ENCODE results near the gene SUB1.
"Not testable (repeated sequence)": the region's sequence is repeated elsewhere in the genome, so short reads cannot be mapped to it uniquely, and the experiment has no call there.

The SUB1 gene

DNA sequence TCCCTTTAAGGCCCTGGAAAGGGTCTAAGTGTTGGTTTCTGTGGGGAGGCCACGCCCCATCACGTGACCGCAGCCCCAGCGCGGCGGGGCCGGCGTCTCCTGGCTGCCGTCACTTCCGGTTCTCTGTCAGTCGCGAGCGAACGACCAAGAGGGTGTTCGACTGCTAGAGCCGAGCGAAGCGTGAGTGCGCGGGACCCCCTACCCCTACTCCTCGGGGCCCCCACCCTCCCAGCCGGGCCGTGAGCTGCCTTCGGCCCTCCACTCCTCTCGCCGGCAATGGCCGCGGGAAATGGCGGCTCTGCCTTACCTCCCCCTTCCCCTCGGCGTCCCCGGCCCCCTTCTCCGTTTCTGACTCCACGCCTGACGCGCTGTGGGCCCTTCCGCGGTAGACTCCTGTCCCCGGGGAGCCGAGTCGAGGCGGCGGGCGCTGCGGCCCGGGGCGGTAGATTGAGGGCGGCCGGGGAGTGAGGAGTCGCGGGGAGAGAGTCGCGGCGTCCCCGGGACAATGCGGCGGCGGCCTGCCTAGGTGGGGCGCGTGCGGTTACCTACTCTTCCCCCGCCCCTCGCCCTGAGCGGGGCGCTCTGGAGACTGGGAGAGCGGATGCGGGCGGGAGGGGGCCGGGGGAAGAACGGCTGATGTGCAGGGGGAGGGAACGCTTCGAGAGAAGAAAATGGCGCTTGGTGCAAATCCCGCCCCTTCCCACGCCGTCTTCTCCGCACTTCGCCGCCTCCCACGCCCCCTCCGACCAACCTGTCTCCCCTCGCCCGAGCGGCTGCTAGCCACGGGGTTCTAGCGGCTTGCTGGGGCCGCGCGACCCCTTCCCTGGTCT, at the start of gene SUB1:
Gene SUB1, plus strand, starts transcription at position 112 of the 830 bp plus-strand sequence. CDS start 2,956 bp downstream, outside the sequence.
- DNase-seq = peak; percentile 97

DNA sequence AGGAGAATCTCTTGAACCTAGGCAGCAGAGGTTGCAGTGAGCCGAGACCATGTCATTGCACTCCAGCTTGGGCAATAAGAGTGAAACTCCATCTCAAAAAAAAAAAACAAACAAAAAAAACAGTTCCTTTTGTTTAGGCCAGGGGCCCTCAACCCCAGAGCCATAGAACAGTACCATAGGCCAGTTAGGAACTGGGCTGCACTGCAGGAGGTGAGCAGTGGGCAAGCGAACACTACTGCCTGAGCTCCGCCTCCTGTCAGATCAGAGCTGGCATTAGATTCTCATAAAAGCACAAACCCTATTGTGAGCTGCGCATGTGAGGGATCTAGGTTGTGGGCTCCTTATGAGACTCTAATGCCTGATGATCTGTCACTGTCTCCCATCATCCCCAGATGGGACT, 49.1 kb upstream of the SUB1 start:
- DNase-seq = no peak

DNA sequence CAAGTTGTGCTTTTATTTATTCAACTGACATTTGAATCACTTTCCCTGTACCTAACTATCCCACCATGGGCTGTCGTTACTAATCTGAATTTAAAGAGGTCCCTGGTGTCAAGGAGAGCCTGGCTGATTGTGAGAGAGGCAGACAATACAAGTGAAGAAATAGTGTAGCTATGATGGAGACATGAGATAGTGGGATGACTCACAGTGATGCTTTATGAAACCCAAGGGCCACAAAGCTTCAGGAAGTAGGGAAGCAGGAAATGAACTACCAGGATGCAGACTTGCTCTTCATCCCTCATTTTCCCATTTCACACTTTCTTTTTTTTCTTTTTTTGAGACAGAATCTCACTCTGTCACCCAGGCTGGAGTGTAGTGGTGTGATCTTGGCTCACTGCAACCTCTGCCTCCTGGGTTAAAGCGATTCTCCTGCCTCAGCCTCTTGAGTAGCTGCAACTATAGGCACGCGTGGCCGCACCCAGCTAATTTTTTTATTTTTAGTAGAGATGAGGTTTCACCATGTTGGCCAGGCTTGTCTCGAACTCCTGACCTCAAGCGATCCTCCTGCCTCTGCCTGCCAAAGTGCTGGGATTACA, 47.8 kb upstream of the SUB1 start:
- DNase-seq = not testable (repeated sequence)

DNA sequence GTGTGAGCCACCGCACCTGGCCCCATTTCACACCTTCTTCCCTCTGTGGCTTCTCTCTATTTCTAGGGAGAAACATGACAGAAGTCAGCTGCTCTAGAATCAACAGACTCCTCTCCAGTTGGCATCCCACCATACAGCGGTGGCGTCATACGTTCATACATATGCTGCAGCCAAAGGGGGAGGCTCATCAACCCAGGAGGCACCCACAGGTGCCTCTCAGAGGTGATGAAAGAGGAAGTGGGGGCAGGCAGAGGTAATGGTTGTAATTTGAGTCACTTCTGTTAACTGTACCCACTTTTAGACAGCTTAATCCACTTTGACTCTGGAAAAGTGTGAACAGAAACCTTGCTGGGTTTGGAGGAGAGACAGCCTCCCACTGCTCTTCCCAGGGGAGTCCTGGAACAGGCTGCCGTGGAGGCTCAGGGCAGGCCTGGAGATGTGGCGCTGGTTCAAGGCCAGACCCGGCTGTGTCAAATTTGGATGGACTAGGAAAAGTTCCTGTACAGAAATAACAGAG, 47.3 kb upstream of the SUB1 start:
- DNase-seq = no peak

DNA sequence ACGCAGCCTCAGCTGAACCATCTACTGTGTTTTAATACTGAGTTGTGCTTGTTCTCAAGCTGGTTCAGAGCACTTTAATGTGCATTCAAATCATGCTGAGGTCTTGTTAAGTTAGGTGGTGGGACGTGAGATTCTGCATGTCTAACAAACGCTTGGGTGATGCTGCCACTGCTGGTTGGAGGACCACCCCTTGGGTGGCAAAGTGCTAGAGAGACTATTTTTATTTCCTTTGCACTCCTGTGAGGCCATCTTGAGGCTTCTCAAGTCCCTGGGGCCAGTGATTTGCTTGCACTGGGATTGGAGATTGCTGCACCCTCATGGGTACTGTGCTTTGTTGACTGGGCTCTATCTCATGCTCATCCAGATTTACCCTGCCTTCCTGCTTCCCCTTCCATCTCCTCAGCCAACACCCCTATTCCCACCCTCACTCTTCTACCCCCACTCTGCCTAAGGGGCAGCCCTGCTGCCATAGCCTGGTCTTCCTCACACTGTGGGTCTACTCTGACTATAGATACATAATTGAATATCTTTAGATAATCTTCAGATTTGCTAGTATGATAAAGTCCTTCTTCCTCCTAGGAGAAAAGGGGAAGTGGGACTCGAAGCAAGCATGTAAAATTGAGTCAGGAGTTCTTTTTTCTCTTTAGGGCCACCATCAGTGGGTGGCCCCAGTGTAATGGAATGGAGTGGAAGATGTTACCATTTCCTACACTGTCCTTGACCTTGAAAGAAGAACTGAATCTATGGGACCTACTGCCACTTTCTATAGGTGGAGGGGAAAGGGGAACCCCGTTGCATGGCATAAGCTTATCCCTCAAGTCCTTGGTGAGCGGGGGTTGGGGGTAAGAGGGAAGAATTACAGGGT, 45.1 kb upstream of the SUB1 start:
- no peak for DNase-seq

DNA sequence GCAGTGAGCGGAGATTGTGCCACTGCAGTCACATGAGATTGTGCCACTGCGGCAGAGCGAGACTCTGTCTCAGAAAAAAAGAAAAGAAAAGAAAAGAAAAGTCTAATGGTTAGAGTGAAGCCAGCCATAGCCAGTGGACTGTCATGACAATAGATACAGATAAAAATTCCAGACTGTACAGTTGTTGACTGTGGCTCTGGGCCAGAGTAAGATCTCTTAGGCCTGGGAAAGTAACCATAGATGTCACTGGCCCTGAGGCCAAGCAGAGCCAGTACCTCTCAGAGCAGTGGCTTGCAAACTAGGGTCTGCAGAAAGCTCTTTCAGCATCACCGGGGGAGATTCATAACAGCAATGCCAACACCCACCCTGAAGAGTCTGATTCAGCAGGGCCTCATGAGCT, 44.1 kb upstream of the SUB1 start:
- DNase-seq = no peak

DNA sequence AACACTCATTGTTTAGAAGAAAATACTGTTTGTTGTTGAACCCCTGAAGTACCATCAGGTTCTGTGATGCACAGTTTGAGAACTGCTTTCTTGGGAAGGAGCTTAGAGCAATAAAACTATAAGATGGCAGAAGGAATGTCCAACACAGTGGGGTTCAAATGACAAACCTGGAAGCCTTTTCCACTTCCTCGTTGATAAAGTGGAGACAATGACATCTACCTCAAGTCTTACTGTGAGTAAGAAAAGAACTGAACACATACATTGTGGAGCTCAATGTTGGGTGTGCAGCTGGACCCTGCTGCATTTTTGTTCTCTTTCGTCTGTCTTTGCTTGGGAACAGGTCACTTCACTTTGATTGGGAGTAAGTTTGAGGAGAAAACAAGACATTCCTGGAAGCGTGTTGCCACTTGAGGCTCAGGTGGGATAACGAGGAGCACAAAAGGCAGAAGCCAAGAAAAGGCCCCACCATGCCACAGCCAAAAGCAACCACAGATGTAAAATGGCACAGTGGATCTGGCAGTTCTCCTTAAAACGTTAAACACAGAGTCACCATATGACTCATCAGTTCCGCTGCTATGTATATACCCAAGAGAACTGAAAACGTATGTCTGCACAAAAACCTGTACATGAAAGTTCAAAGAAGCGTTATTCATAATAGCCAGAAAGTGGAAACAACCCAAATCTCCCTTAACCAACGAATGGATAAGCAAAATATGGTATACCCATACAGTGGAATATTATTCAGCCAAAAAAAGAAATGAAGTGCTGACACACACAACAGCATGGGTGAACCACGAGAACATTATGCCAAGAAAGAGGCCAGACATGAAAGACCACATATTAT, 42.9 kb upstream of the SUB1 start:
- no peak for DNase-seq

DNA sequence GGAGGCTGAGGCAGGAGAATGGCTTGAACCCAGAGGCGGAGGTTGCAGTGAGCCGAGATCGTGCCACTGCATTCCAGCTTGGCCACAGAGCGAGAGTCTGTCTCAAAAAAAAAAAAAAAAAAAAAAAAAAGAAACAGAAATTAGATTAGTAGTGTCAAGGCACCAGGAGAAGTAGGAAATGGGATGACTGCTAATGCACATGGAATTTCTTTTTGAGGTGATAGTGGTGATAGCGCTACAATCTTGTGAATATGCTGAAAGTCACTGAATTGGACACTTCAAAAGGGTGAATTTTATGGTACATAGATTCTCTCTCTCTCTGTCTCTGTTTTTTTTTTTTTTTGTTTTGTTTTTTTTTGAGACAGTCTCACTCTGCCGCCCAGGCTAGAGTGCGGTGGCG, 42.1 kb upstream of the SUB1 start:
- no peak for DNase-seq

DNA sequence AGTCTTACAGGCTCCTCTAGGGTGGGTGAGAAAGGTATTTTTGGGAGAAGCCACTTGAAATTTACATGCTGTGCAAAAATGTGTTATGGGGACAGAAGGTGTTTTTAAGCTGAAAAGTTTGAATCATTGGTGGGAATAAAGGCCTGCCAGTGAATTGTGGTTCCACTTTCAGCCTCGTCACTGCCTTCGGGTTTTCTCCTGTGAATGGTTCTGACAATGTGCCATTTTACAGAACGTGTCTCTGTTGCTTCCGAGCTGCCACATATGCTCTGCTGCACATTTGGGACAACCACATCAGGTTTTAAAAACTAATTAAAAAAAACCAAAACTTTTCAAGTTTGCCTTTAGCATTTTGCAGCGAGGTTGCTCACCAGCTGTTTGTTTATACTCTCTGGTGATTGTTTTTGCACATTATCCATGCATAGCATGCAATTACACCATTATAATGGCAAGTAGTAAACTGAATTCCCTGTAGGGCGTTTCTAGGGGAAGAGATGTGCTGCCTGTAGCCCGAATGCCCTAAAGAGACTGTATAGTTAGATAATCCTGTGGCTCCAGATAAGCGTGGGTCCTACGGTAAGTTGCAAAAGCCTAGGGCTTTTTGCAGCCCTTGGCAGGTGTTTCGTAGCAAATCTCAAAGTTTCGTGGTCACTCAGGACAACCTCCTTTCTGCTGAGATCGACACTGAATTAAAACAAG, 40.1 kb upstream of the SUB1 start:
- DNase-seq = no peak

DNA sequence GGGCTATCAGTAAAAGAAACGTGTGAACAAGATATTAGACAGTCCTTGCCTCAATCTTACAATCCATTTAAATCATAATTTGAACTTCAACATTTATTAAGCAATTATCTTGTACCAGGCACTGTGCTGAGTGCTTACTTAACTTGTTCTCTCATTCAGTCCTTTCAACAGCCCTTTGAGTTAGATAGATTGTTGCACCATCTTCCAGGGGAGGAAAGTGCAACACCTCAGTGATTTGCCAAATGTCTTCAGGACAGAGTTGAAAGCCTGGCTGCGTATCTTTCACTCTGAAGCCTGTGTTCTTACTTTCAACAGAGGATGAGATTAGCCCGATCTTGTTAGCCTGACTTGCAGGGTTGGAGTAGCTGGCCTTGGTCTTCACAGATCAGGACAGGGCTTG, 34.2 kb upstream of the SUB1 start:
- DNase-seq = no peak

DNA sequence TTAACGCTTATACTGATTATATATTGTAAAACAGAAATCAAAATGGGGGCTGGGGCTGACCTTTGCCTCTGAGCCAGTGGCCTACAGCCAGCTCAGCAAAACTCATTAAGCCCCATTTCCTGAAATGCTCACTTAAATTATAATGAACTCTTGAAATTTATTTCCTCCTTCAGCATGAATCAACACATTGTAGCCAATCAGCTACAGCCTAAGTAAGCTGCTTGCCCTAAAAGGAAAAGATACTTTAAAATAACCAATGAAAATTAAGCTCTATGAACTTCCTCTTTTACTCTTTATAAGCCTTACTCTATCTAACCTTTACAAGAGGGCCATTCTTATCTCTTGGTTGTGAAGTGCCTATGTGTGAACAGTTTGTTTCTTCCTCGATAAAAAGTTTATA, 33.5 kb upstream of the SUB1 start:
- DNase-seq = no peak

DNA sequence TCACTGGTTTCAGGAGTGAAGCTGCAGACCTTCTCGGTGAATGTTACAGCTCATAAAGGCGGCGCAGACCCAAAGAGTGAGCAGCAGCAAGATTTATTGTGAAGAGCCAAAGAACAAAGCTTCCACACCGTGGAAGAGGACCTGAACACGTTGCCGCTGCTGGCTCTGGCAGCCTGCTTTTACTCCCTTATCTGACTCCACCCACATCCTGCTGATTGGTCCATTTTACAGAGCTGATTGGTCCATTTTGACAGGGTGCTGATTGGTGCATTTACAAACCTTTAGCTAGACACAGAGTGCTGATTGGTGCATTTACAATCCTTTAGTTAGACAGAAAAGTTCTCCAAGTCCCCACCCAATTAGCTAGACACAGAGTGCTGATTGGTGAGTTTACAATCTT, 32.9 kb upstream of the SUB1 start:
- DNase-seq = not testable (repeated sequence)

DNA sequence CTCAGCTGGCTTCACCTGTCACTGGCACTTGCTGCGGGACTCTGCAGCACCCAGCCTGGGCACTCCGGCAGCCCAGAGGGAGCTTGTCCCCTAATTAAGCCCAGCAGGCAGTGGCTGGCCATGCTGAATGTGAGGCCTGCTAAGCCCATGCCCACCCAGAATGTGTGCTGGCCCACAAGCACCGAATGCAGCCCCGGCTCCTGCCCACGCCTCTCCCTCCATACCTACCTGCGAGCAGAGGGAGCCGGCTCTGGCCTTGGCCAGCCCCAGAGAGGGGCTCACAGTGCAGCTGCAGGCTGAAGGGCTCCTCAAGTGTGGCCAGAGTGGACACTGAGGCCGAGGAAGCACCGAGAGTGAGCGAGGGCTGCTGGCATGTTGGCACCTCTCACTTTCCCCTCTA, 32.4 kb upstream of the SUB1 start:
- no peak for DNase-seq

DNA sequence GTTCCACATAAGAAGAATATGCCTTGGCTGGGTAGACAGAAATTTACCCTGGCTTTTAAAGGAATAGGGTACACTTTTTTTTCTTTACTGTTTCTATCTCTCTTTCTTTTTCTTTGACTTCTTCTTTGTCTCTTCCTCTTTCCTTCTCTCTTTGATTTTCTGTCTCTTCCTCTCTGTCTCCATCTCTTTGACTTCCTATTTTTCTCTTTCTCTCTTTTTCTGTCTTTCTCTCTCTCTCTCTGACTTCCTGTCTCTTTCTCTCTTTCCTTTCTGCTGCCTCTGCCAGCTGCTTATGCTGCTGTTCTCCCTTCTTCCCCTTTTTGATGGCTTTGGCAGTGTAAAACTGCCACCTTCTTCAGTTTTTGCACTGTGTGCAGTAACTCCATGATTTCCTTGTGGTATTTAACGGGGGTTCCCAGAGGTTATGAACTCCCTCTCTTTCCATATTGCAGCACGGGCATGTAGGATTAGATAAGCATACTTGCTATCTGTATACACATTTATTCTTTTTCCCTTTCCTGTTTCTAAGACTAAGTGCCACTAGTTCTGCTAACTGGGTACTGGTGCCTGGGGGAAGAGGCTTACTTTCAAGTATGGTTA, 31.1 kb upstream of the SUB1 start:
- not testable (repeated sequence) for DNase-seq

DNA sequence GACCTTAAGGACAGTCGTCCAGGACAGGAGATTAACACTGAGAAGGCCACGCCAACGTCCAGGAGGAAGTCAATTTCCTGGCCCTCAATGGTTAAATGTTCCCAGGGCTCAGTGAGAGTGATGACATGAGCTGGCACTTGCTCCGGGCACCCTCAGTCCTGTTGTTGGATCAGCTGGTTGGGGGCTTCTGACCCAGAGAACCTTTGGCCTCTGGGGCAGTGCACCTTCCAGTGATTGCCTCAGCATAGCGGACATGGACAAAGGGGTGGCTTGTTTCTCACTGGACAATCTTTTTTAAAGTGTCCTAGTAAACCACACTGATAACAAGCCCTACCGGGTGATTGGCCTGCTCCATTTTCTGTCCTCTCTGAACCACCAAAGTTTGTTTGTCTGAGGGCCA, 28.8 kb upstream of the SUB1 start:
- DNase-seq = not testable (repeated sequence)

DNA sequence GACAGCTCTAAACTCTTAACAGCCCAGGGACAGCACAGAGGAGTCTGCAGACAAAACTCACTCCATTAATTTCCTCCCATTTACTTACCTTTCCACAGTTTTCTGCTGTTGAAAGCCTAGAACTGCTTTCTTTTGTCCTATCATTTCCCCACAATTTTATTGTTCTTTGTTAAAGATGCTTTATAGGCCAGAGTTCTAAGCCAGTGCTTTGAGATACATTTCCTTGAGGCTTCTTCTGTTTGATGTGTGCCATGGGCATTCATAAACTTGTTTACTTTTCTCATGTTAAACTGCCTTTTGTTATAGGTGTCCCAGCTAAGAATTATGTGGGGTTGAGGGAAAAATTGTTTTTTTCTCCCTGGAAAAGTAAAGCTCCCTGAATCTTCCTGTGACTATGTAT, 25.9 kb upstream of the SUB1 start:
- no peak for DNase-seq

DNA sequence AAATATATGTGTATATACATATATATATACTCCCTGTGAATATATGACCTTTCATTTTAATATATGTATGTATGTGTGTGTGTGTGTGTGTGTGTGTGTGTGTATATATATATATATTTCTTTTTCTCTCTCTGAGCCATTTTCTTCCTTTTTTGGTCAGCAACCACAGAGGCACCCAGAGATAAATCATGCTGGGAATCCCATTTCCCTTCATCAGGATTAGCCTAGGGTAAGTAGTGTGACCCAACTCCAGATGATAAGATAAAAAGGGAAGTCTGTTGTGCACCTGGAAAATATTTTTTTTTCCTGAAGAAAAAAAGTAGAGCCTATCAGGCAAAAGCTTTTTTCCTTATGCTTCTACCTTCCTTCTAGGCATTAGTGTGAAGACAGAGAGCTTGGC, 25.4 kb upstream of the SUB1 start:
- no peak for DNase-seq

DNA sequence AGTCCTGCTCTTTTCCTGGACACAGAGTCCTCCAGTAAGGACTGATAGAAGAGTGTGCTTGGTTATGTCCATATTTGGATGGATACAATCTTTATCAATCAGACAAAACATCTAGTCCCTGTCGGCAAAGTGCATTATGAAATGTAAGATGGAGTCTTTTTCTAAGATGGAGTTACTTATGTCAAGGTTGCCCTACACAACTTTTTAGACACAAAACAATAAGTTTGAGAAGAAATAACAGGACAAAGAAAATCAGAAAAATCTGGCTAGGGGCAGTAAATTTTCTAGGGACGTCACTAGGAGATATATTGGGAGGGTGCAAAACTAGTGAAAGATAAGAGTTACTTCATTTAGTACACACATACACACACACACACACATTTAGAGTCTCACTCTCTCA, 23.3 kb upstream of the SUB1 start:
- DNase-seq = no peak

DNA sequence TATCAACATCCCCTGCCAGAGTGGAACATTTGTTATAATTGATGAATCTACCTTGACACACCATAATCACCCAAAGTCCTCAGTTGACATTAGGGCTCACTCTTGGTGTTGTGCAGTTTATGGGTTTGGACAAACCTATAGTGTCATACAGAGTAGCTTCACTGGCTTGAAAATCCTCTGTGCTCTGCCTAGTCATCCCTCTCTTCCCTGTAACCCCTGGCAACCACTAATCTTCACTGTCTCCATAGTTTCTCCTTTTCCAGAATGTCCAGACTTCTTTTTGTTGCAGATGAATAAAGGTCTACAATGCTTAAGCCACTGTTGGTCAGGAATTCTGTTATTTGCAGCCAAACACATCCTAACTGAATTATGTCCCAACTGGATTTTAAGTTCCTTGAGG, 22.5 kb upstream of the SUB1 start:
- DNase-seq = no peak

DNA sequence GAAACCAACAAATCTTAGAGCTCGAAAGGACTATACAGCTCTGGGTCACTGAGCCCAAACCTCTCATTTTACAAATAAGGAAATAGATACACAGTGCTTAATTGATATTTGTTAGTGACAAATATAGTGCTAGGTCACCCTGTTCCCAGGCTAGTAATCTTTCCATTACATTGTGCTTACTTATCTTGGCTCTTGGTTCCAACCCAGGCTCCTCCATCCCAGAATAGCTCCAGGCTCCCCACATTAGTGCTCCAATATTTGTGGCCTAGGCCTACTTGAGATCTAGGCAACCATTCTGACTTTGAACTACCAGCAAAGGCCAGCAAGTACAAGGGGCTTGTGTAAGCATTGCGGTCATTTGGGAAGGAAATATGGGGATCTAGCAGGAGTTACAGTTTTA, 21.7 kb upstream of the SUB1 start:
- DNase-seq = no peak

DNA sequence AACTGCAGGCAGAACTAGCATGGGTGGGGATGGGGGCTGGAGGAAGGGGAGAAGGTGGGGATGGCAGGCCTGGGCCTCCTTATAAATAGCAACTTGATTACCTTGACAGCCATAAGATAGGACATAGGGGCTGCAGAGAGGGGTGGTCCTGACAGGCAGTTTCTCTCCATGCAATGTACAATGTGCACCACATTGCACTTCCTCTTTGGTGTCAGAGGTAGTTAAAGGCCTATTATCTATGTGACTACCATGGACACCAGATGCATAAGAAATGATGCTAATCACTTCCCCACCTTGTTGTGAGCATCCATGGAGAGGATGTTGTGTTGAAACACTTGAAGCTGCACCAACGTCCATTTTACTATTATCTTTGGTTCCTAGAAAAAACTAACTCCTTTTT, 20.2 kb upstream of the SUB1 start:
- DNase-seq = no peak

Measured in NCI-H774 (cell line).